NCI-H2196 (cell line): ENCODE measurements around the gene ZNF311.
"Not testable (repeated sequence)": the region's sequence is repeated elsewhere in the genome, so short reads cannot be mapped to it uniquely, and the experiment has no call there.

Experiments used
- DNase-seq: peaks from one replicate; lab custom pipeline; 2025; ENCODE audit not compliant: unreplicated experiment; lab: John Stamatoyannopoulos, UW

Gene ZNF311

GRCh38 chr6:28953585-28954258 is 51.4 kb downstream of the ZNF311 start:
- no peak for DNase-seq

- no peak for DNase-seq
These were observed 52.0 kb downstream of the ZNF311 start for GRCh38 chr6:28953039-28953584.

- DNase-seq = not testable (repeated sequence)
These were observed 55.4 kb downstream of the ZNF311 start for GRCh38 chr6:28949656-28950195.

GRCh38 chr6:28948782-28949486 is 56.2 kb downstream of the ZNF311 start:
- no peak for DNase-seq

GRCh38 chr6:28947831-28948270 is 57.3 kb downstream of the ZNF311 start:
- DNase-seq = no peak

GRCh38 chr6:28947067-28947765 is 57.9 kb downstream of the ZNF311 start:
- DNase-seq = no peak

- DNase-seq = no peak
These were observed 59.8 kb downstream of the ZNF311 start for GRCh38 chr6:28945349-28945748.
